ENCODE measurements around the gene TAGLN.
"Not testable (repeated sequence)": the region's sequence is repeated elsewhere in the genome, so short reads cannot be mapped to it uniquely, and the experiment has no call there.

TAGLN gene

GRCh38 chr11:117177534-117178209 lies 21.5 kb upstream of the TAGLN start:
- Mint-ChIP-seq H3K27ac (peak overlapping the region; percentile 90), H3K4me1 (peaks cover 39% of the 10 kb centered on the region), H3K36me3 (peaks cover 9% of the 10 kb centered on the region), H3K4me3 (peak overlapping the region; percentile 86), H3K9me3 (no peaks in the 10 kb centered on the region)
- DNase-seq (ENCODE audit: low spot score in 2 of 2) (no peak), ATAC-seq (no peak)

GRCh38 chr11:117178210-117179034 lies 20.7 kb upstream of the TAGLN start, which contains the start of gene SIDT2:
TSS of gene SIDT2 (plus strand) at chr11:117178743. CDS start at chr11:117179264, 521 bp downstream.
- ATAC-seq: peak; percentile 97

GRCh38 chr11:117179048-117179999 lies 19.8 kb upstream of the TAGLN start:
- H3K9me3 Mint-ChIP-seq: no peaks in the 10 kb centered on the region
- peaks cover 8% of the 10 kb centered on the region for H3K36me3 Mint-ChIP-seq
- peak; percentile 45 to 78 for DNase-seq (ENCODE audit: low spot score in 2 of 2)
- peak overlapping the region; percentile 90 for H3K27ac Mint-ChIP-seq
- peak overlapping the region; percentile 86 for H3K4me3 Mint-ChIP-seq
- peaks cover 32% of the 10 kb centered on the region for H3K4me1 Mint-ChIP-seq
- peak; percentile 65 for ATAC-seq

More at GRCh38 chr11:117178210-117179034, 20.7 kb upstream of the TAGLN start, which contains the start of gene SIDT2:
- peak within 1 kb of the TSS; percentile 86 for H3K4me3 Mint-ChIP-seq
- DNase-seq (ENCODE audit: low spot score in 2 of 2): peak; percentile 81 to 91
- H3K4me1 Mint-ChIP-seq: peaks cover 36% of the 10 kb centered on the region
- H3K9me3 Mint-ChIP-seq: no peaks in the 10 kb centered on the region
- H3K36me3 Mint-ChIP-seq: peaks cover 8% of the 10 kb centered on the region
- H3K27ac Mint-ChIP-seq: peak within 1 kb of the TSS; percentile 90

GRCh38 chr11:117180020-117180419 lies 19.1 kb upstream of the TAGLN start:
- DNase-seq (ENCODE audit: low spot score in 2 of 2) (no peak), ATAC-seq (no peak)
- Mint-ChIP-seq H3K27ac (peak overlapping the region; percentile 90), H3K4me1 (peaks cover 32% of the 10 kb centered on the region), H3K9me3 (no peaks in the 10 kb centered on the region), H3K36me3 (peaks cover 8% of the 10 kb centered on the region), H3K4me3 (peak overlapping the region; percentile 86)

- no peaks in the 10 kb centered on the region for H3K9me3 Mint-ChIP-seq
- H3K4me3 Mint-ChIP-seq: peak overlapping the region; percentile 86
- H3K27ac Mint-ChIP-seq: peak overlapping the region; percentile 72
- DNase-seq (ENCODE audit: low spot score in 2 of 2) (peak; percentile 32 to 73), ATAC-seq (peak; percentile 52)
- H3K4me1 Mint-ChIP-seq: peaks cover 32% of the 10 kb centered on the region
- peaks cover 8% of the 10 kb centered on the region for H3K36me3 Mint-ChIP-seq
Observed at GRCh38 chr11:117180661-117181585, 18.2 kb upstream of the TAGLN start.

- Mint-ChIP-seq H3K36me3 (peaks cover 8% of the 10 kb centered on the region), H3K27ac (peak overlapping the region; percentile 34), H3K9me3 (no peaks in the 10 kb centered on the region), H3K4me1 (peaks cover 32% of the 10 kb centered on the region), H3K4me3 (no peak overlapping the region)
- ATAC-seq (no peak), DNase-seq (ENCODE audit: low spot score in 2 of 2) (no peak)
Observed at GRCh38 chr11:117181586-117182550, 17.3 kb upstream of the TAGLN start.

GRCh38 chr11:117182551-117182935 lies 16.6 kb upstream of the TAGLN start:
- Mint-ChIP-seq H3K27ac (peak overlapping the region; percentile 34), H3K4me1 (peaks cover 31% of the 10 kb centered on the region), H3K9me3 (no peaks in the 10 kb centered on the region), H3K4me3 (no peak overlapping the region), H3K36me3 (peaks cover 14% of the 10 kb centered on the region)
- ATAC-seq (no peak), DNase-seq (ENCODE audit: low spot score in 2 of 2) (no peak)

GRCh38 chr11:117183178-117183577 lies 16.0 kb upstream of the TAGLN start:
- Mint-ChIP-seq H3K27ac (peak overlapping the region; percentile 34), H3K36me3 (peaks cover 14% of the 10 kb centered on the region), H3K4me1 (peaks cover 25% of the 10 kb centered on the region)
- H3K4me3 Mint-ChIP-seq; DNase-seq (ENCODE audit: low spot score in 2 of 2); ATAC-seq; H3K9me3 Mint-ChIP-seq: not testable (repeated sequence)

- Mint-ChIP-seq H3K4me3 (no peak overlapping the region), H3K9me3 (no peaks in the 10 kb centered on the region), H3K27ac (no peak overlapping the region), H3K36me3 (peaks cover 14% of the 10 kb centered on the region), H3K4me1 (peaks cover 23% of the 10 kb centered on the region)
- no peak for ATAC-seq
- DNase-seq (ENCODE audit: low spot score in 2 of 2): no peak
Observed at GRCh38 chr11:117183724-117184349, 15.3 kb upstream of the TAGLN start.

GRCh38 chr11:117185736-117186430 lies 13.3 kb upstream of the TAGLN start:
- H3K27ac Mint-ChIP-seq: no peak overlapping the region
- H3K36me3 Mint-ChIP-seq: peaks cover 13% of the 10 kb centered on the region
- no peak overlapping the region for H3K4me3 Mint-ChIP-seq
- ATAC-seq (no peak), DNase-seq (ENCODE audit: low spot score in 2 of 2) (no peak)
- H3K9me3 Mint-ChIP-seq: no peaks in the 10 kb centered on the region
- H3K4me1 Mint-ChIP-seq: peaks cover 6% of the 10 kb centered on the region

GRCh38 chr11:117186431-117186761 lies 12.8 kb upstream of the TAGLN start:
- Mint-ChIP-seq H3K36me3 (peaks cover 13% of the 10 kb centered on the region), H3K4me3 (no peak overlapping the region), H3K9me3 (no peaks in the 10 kb centered on the region), H3K4me1 (peaks cover 1% of the 10 kb centered on the region), H3K27ac (no peak overlapping the region)
- no peak for ATAC-seq
- no peak for DNase-seq (ENCODE audit: low spot score in 2 of 2)

- Mint-ChIP-seq H3K27ac (peak overlapping the region; percentile 44), H3K4me1 (no peaks in the 10 kb centered on the region), H3K36me3 (peaks cover 13% of the 10 kb centered on the region), H3K9me3 (no peaks in the 10 kb centered on the region), H3K4me3 (no peak overlapping the region)
- no peak for ATAC-seq
- no peak for DNase-seq (ENCODE audit: low spot score in 2 of 2)
Observed at GRCh38 chr11:117187007-117187406, 12.2 kb upstream of the TAGLN start.

Measured in stimulated activated effector memory CD8-positive, alpha-beta T cell treated with anti-CD3 and anti-CD28 coated beads, Interleukin-12 subunit alpha, Interleukin-12 subunit beta, amount 100 ng/mL, for 72 hours (primary cell).